IPS DF 6.9 (cell line): Measurements from ENCODE around the gene SYT5.
A peak's percentile ranks its signal among the peaks of the same experiment; 100 is the strongest.

Experiments used
- DNase-seq: peaks from one replicate; pipeline ENCODE4 v3.0.0-alpha.2; 2013; ENCODE audit warnings: low read depth, low spot score
- H3K27ac ChIP-seq: one replicate; pipeline ENCODE4 v1.5.1; 2013; ENCODE audit warnings: low read length, control low read depth
- H3K27me3 ChIP-seq: 2 replicates; pipeline ENCODE4 v1.6.1; 2013; ENCODE audit warnings: mild to moderate bottlenecking, low read length; ENCODE audit not compliant: control insufficient read depth, insufficient read depth
- H3K36me3 ChIP-seq: 2 replicates; pipeline ENCODE4 v1.6.1; 2013; ENCODE audit warnings: low read length; ENCODE audit not compliant: control insufficient read depth, insufficient read depth
- H3K4me1 ChIP-seq: 2 replicates; pipeline ENCODE4 v1.6.1; 2013; ENCODE audit warnings: low read length; ENCODE audit not compliant: control insufficient read depth, insufficient read depth
- H3K4me3 ChIP-seq: 2 replicates; pipeline ENCODE4 v1.5.1; 2013; ENCODE audit warnings: mild to moderate bottlenecking, low read length
- H3K9me3 ChIP-seq: 2 replicates; pipeline ENCODE4 v1.6.1; 2013; ENCODE audit warnings: low read length, inconsistent platforms; ENCODE audit not compliant: control insufficient read depth, insufficient read depth
- WGBS: extraction: QIAGEN DNeasy Blood & Tissue Kit; methylation state at CpG from one replicate; pipeline ENCODE4 v1.1.7; 2013; ENCODE audit warnings: mixed read lengths, missing lambda C conversion rate; ENCODE audit not compliant: insufficient read length, insufficient coverage; 5-methylcytosine and 5-hydroxymethylcytosine counted together

The SYT5 gene

DNA sequence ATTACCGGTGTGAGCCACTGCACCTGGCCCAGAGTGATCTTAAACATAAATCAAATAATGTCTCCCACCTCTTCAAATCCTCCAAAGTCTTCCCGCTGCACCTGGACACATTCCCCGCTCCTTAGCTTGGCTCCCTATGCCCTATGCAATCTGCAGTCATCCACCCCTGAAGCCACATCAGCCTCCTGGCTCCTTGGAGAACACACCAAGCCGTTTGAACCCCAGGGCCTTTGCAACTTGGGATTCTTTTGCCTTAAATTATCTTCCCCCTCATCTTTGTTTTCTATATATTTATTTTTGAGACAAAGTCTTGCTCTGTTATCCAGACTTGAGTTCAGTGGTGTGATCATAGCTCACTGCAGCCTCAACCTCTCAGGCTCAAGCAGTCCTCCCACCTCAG is 11.0 kb downstream of the SYT5 start:
- Histone ChIP-seq H3K36me3 (no peaks in the 10 kb centered on the region), H3K9me3 (no peaks in the 10 kb centered on the region), H3K27me3 (peaks cover 3% of the 10 kb centered on the region; the same call in 1 of the 2 replicates), H3K4me3 (no peak overlapping the region), H3K4me1 (no peaks in the 10 kb centered on the region), H3K27ac (no peak overlapping the region)
- no CpG with 5 or more reads among the region's 4 CpGs for WGBS
- no peak for DNase-seq

DNA sequence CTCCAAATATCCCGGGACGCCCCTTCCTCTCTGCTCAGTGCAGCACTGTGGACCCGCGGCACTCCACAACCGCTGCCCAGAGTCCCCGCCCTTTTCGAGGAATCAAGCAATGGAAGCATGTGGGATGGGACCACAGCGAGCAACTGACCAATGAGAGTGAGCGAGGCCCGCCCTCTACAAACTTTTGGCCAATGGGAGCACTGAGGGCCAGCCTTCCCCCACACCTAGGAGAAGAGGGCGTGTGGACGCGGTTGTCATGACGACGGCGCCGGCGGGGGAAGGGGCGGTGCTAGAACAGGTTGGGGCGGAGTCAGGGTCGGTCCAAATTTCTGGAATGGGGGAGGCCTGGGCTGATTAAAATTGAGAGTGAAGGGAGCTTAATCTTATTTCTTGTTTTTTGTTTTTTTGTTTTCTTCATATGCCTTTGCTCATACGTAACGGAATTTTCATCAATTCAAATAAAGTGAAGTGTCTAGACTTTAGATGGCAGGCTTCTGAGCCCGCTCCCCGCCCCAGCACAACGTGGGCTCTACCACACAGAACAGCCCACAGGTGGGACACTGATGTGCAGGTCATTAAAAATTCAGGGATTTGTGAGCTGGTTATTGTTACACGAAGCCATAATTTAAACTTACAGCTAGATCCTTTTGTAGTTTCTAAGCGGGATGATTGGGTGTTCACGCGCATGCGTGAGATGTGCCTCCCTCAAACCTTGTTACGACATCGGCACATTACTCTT is 13.4 kb downstream of the SYT5 start, which contains the start of gene DNAAF3:
Gene DNAAF3 (minus strand): TSS at position 84 of the 739 bp plus-strand sequence. CDS start 200 bp downstream, outside the sequence.
- Histone ChIP-seq H3K27ac (no peak within 1 kb of the TSS), H3K36me3 (no peaks in the 10 kb centered on the region), H3K27me3 (no peaks in the 10 kb centered on the region; the same call in 1 of the 2 replicates), H3K4me1 (no peaks in the 10 kb centered on the region), H3K9me3 (no peaks in the 10 kb centered on the region), H3K4me3 (peak within 1 kb of the TSS; percentile 40; the same call in 1 of the 2 replicates)
- no peak for DNase-seq
- WGBS = no CpG with 5 or more reads among the region's 33 CpGs

DNA sequence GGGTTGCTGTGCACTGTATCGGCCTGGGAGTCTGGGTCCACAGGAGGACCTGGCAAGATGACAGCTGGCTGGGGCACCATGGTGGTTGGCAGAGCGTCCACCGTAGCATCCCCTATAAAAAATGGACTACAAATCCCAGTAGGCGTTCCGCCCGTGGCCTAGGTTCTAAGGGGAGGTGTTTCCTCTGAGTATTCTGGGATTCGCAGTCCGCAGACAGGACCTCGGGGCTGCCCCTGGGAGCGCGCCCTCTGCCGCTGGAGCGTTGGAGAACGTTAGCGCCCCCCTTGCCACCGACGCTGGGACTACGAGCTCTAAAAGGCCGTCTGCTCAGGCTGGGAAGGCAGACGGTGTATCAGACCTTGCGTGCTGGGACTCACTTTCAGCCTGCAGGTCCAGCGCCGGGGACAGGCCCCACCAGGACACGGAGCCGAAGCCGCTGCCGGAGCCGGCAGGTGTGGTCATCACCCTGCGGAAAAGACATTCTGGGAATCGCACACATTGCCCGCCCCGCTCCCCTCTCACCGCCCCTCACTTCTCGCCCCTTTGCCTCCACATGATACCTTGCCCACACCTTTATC is 14.0 kb downstream of the SYT5 start:
- no peaks in the 10 kb centered on the region for H3K9me3 ChIP-seq
- WGBS = no CpG with 5 or more reads among the region's 34 CpGs
- peak overlapping the region; percentile 40; the same call in 1 of the 2 replicates for H3K4me3 ChIP-seq
- no peak overlapping the region for H3K27ac ChIP-seq
- H3K36me3 ChIP-seq = no peaks in the 10 kb centered on the region
- no peak for DNase-seq
- no peaks in the 10 kb centered on the region; the same call in 1 of the 2 replicates for H3K27me3 ChIP-seq
- peaks cover 1% of the 10 kb centered on the region; the same call in 1 of the 2 replicates for H3K4me1 ChIP-seq

DNA sequence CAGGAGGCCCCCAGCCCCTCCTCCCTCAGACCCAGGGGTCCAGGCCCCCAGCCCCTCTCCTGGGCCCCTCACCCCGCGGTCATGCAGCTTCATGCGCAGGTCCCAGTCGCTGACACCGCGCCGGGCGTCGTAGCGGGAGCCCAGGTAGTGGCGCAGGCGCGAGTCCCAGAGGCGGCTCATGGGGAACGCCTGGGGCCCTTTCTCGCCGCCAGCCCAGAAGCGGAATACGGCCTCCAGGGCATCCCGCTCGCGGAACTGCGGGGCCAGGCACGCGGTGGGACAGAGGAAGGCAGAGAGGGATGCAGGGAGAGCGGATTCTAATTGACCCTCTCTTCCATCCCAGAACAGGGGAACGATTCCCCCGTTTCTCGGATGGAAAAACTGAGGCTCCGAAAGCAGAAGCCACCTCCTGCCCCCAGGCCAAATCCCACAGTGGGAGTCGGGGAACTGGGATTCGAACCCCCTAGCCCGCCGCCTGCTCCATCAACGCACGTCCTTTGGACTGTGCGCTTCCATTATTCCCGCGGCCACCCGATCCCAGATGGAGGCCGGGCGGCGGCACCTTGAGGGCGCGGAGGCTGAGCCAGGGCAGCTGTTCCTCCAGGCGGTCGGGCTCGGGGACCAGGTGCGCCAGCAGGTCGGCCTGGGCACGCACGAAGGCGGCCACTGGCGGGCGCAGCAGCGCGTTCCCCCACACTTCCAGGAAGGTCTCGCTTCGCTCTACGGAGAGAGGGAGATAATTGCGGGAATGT is 18.3 kb downstream of the SYT5 start:
- no CpG with 5 or more reads among the region's 61 CpGs for WGBS
- Histone ChIP-seq H3K27me3 (no peaks in the 10 kb centered on the region; the same call in 1 of the 2 replicates), H3K9me3 (no peaks in the 10 kb centered on the region), H3K4me1 (peaks cover 7% of the 10 kb centered on the region), H3K27ac (no peak overlapping the region), H3K36me3 (no peaks in the 10 kb centered on the region), H3K4me3 (no peak overlapping the region)
- no peak for DNase-seq

DNA sequence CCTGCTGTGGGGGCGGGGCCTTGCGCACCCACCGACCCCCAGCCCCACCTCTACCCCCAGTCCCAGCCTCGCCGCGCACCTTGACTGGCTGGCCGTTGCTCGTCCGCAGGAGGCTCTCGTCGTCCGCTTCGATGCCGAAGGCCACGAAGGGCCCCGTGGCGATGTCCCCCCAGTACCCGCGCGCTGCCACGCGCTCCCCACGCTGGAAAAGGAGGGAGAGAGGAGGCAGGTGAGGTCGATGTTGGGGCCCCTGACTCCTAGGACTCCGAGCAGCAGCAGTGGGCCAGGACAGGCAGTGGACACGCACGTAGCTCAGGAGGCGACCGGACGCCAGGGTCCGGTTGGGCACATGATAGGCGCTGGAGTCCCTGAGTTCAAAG is 19.1 kb downstream of the SYT5 start:
- no peaks in the 10 kb centered on the region; the same call in 1 of the 2 replicates for H3K27me3 ChIP-seq
- H3K4me3 ChIP-seq = peak overlapping the region; percentile 29; the same call in 1 of the 2 replicates
- peaks cover 7% of the 10 kb centered on the region for H3K4me1 ChIP-seq
- no peaks in the 10 kb centered on the region for H3K36me3 ChIP-seq
- WGBS = no CpG with 5 or more reads among the region's 32 CpGs
- no peak for DNase-seq
- no peak overlapping the region for H3K27ac ChIP-seq
- no peaks in the 10 kb centered on the region for H3K9me3 ChIP-seq

DNA sequence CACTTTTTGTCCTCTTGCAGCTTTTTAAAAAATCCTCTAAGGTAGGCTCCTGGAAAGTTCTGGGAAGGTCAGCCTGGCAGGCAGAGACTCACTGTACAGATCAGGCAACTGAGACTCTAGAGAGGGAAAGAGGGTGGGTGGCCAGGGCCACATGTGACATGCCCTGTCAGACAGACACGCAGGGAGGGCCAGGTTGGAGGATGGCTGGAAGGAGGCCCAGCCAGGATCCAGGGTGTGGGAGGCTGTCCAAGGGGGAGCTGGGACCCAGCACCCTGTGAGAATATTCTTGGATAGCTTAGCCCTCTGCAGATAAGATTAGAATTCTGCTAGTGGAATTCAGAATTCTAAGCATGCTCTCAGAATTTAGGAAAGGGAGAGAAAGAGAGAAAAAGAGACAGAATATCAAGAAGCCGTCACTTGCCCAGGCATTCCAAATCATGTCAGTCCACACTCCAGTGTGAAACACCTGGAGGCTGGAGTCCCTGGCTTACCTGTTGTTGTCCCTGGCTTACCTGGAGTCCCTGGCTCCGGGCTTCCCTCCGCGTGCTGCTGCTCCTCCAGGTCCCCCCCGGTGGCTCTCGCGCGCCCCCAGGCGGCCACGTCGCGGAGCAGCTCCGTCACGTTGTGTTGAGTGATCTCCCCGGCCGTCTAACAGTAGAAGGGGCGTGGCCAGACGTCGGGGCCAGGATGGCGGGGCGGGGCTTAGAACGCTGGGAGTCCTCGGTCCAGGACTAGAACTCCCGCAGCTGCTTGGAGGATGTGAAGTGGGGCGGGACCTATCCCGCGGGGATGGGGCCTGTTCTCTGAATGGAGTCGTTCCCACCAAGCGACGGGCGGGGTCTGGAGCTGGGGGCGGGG is 19.7 kb downstream of the SYT5 start:
- Histone ChIP-seq H3K9me3 (no peaks in the 10 kb centered on the region), H3K27ac (no peak overlapping the region), H3K36me3 (no peaks in the 10 kb centered on the region), H3K4me3 (no peak overlapping the region; the same call in 1 of the 2 replicates), H3K4me1 (peaks cover 7% of the 10 kb centered on the region), H3K27me3 (no peaks in the 10 kb centered on the region; the same call in 1 of the 2 replicates)
- no peak for DNase-seq
- no CpG with 5 or more reads among the region's 33 CpGs for WGBS

DNA sequence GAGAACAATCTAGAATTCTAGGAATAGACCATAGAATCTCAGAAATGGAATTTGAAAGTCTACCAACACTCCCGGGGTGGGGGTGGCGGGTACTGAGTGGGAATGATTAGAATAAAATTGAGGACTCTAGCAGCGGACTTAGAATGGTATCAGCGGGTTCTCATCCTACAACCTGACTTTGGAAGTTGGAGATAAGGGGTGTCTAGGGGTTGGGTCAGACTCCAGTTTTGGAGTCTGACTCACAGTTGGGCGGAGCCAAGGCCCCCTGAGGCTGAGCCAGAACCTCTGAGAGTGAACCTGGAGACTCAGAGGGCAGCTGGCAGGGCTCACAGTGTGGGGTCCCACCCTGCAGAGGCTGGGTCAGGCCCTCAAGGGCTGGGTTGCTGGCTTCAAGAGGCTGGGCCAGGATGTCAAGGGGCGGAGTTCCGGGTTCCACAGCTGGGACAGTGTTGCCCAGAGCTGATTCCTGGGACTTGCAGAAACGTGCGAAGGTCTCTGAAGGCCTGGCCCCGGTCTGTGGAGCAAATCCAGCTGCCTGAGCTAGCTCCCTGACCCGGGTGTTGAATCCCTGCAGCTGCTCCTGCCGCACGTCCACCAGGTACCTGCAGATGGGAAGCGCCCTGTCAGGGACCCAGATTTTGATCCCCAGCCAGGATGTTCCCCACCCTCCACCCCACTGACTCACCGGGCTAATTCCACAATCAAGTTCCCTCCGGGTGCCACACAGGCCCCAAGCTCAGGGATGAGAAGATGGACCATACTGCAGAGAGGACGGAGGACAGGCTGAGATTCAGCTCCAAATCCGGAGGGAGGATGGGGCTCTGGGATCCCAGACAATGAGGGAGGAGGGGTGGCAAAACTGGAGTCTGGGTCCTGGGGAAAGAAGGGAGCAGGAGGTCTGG is 21.0 kb downstream of the SYT5 start:
- no peaks in the 10 kb centered on the region; the same call in 1 of the 2 replicates for H3K27me3 ChIP-seq
- no peak overlapping the region for H3K27ac ChIP-seq
- DNase-seq = no peak
- no peak overlapping the region for H3K4me3 ChIP-seq
- no peaks in the 10 kb centered on the region for H3K9me3 ChIP-seq
- H3K36me3 ChIP-seq = no peaks in the 10 kb centered on the region
- no CpG with 5 or more reads among the region's 18 CpGs for WGBS
- H3K4me1 ChIP-seq = peaks cover 7% of the 10 kb centered on the region

DNA sequence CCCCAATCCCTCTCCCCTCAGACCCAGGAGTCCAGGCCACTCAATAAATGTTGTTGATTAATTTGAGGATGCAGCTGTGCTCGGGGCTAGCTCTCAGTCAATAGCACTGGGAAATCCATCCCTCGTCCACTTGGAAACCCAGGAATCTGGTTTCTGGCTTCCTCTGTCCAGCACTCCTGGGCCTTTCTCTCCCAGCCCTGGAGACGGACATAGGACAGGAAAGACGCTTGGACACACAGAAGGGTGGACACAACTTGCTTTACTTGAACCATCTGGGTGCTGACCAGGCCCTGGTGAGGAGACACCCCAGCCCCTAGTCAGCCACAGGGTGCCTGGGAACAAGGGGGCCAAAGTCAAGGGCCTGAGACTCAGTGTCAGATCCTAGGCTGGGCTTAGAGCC is 21.7 kb downstream of the SYT5 start:
- H3K36me3 ChIP-seq = no peaks in the 10 kb centered on the region
- H3K27ac ChIP-seq = no peak overlapping the region
- no CpG with 5 or more reads among the region's 4 CpGs for WGBS
- H3K27me3 ChIP-seq = no peaks in the 10 kb centered on the region; the same call in 1 of the 2 replicates
- H3K4me3 ChIP-seq = no peak overlapping the region
- no peak for DNase-seq
- H3K4me1 ChIP-seq = peaks cover 7% of the 10 kb centered on the region
- H3K9me3 ChIP-seq = no peaks in the 10 kb centered on the region
